Spinal cord (tissue), 10 donors: ENCODE results near the gene CHAF1B. TPM values are rescaled to one million over a fixed set of nuclear protein-coding genes. Genes with fewer than 3 reads are reported as not detected.

Source experiments
- DNase-seq, 6 donors: peaks; one replicate each; pipeline versions ENCODE4 v3.0.0 to v3.0.0-alpha.2; 2013 to 2015; ENCODE audit warnings: low spot score in 6 of 6, low read depth in 4 of 6
- H3K27ac ChIP-seq: one replicate; pipeline ENCODE4 v1.5.1; 2013; ENCODE audit warnings: low read depth, low read length, control low read depth
- H3K27me3 ChIP-seq: one replicate; pipeline ENCODE4 v1.6.1; 2013; ENCODE audit warnings: low read length; ENCODE audit not compliant: control insufficient read depth, insufficient read depth
- H3K36me3 ChIP-seq: one replicate; pipeline ENCODE4 v1.6.1; 2013; ENCODE audit warnings: low read length; ENCODE audit not compliant: control insufficient read depth, insufficient read depth
- H3K4me1 ChIP-seq: one replicate; pipeline ENCODE4 v1.6.1; 2013; ENCODE audit warnings: low read length; ENCODE audit not compliant: control insufficient read depth, insufficient read depth
- H3K4me3 ChIP-seq: one replicate; pipeline ENCODE4 v1.5.1; 2013; ENCODE audit warnings: low read depth, low read length, control low read depth
- H3K9me3 ChIP-seq: one replicate; pipeline ENCODE4 v1.6.1; 2013; ENCODE audit warnings: low read length; ENCODE audit not compliant: control insufficient read depth, insufficient read depth
- WGBS: methylation state at CpG from one replicate; pipeline ENCODE4 v1.1.5; 2013; ENCODE audit warnings: missing lambda C conversion rate; ENCODE audit not compliant: insufficient coverage; 5-methylcytosine and 5-hydroxymethylcytosine counted together
- polyA plus RNA-seq, 2 donors: library from polyadenylated mRNA; unstranded; fragments of 120-200 nt; gene quantifications; one replicate each; pipeline ENCODE4 v1.2.1, GENCODE V29; 2013; ENCODE audit not compliant: insufficient read length in 2 of 2
- total RNA-seq, 2 donors: library from RNA; depleted of rRNA in 1 of 2; stranded (reverse); fragments of 120-200 nt in 1 of 2; fragments of >200 nt in 1 of 2; gene quantifications; one replicate each; pipeline versions ENCODE4 v1.2.3 to v1.2.4, GENCODE V29; 2013 to 2014
- donor health status: healthy.

Gene CHAF1B
- total and polyA plus RNA-seq, 4 donors = 2.6 to 6.9 (median 4.8) TPM

DNA sequence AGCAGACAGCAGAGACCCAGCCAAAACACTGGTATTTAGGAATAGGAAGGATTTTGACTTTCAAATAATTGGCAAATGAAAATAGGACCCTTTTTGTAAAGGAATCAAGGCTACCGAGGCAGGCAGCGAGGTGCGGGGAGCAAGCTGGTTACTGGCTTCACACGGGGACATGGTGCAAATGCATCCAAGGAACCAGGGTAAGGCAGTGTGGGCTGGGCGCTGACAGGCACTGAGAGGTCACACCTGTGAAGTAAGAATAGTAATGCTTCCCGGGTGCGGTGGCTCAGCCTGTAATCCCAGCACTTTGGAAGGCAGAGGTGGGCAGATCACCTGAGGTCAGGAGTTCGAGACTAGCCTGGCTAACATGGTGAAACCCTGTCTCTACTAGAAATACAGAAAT lies 15.5 kb downstream of the CHAF1B start:
- Histone ChIP-seq H3K4me1 (no peaks in the 10 kb centered on the region), H3K36me3 (peaks cover 9% of the 10 kb centered on the region), H3K9me3 (no peaks in the 10 kb centered on the region), H3K27me3 (no peaks in the 10 kb centered on the region), H3K27ac (no peak overlapping the region), H3K4me3 (no peak overlapping the region)
- 93% methylated on average over 8 of the region's 8 CpGs for WGBS
- DNase-seq = no peak

DNA sequence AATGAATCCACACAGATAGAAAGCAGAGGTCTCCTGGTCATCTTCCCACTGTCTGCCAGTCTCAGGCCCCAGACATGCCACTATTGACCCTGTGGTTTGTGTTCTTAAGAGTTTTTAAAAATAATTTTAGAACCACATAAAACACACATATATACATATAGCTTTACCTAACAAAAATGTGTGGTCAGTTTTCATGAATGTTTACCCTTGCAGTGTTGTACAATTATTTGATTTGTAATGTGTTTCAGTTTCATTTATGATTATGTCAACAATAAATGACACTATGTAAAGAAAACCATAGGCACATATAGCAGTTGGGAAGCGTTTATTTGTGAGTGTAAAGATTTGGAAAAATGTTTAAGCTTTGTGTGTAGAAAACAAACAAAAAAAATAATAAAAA lies 17.1 kb downstream of the CHAF1B start:
- H3K36me3 ChIP-seq = peaks cover 9% of the 10 kb centered on the region
- no peak overlapping the region for H3K27ac ChIP-seq
- WGBS = no CpG with 5 or more reads among the region's 1 CpG

DNA sequence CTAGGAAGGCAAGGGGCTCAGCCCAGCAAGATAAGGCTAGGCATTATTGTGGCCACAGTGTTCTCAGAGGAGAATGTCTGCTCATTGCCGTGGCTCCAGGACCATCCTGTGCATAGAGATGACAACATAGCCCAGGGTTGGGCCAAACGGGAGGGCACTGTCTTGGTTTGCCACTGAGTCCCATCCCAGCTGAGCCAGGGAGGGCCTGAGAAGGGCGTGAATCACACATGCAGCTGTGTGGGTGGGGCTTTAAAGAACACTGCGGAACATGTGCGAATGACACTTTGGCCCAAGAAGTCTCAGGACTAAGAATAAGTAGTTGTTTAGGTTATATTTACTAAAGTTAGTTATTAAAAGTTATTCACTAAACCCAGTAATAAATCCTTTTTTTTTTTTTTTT lies 18.5 kb downstream of the CHAF1B start:
- H3K27me3 ChIP-seq = no peaks in the 10 kb centered on the region
- peaks cover 9% of the 10 kb centered on the region for H3K36me3 ChIP-seq
- no peak overlapping the region for H3K4me3 ChIP-seq
- 76% methylated on average over 2 of the region's 5 CpGs for WGBS
- H3K9me3 ChIP-seq = no peaks in the 10 kb centered on the region
- no peaks in the 10 kb centered on the region for H3K4me1 ChIP-seq
- no peak for DNase-seq
- no peak overlapping the region for H3K27ac ChIP-seq

More for the DNA sequence above, 17.1 kb downstream of the CHAF1B start:
- no peaks in the 10 kb centered on the region for H3K9me3 ChIP-seq
- no peak overlapping the region for H3K4me3 ChIP-seq
- no peaks in the 10 kb centered on the region for H3K4me1 ChIP-seq
- no peak for DNase-seq
- no peaks in the 10 kb centered on the region for H3K27me3 ChIP-seq

DNA sequence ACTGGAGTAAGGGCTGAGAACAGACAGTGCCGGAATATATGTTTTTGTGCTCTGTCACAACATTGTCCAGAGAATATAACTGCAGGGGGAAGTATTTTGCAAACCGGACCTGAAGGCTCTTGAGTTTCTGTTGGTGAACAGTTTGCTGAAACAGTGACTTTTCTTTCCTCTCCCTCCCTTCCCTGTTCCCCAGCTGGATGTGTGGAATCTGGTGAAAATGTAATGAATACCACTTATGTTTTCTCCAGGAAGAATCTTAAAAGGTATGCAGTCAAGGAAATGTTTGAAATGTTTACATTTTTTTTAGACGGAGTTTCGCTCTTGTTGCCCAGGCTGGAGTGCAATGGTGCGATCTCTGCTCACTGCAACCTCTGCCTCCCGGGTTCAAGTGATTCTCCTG lies 23.4 kb downstream of the CHAF1B start:
- Histone ChIP-seq H3K4me1 (no peaks in the 10 kb centered on the region), H3K36me3 (peaks cover 17% of the 10 kb centered on the region)
- no peak for DNase-seq

DNA sequence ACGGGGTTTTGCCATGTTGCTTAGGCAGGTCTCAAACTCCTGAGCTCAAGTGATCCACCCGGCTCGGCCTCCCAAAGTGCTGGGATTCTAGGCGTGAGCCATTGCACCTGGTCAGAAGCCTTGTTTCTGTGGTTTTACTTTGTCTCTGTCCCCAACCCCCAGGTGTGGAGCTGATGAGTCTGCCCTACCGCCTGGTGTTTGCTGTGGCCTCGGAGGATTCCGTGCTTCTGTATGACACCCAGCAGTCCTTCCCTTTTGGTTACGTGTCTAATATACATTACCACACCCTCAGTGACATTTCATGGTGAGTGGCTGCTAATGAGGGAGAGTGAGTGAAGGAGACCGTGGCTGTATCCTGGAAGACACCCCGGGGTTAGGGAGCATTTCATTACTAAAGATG lies 26.1 kb downstream of the CHAF1B start:
- H3K27me3 ChIP-seq = no peaks in the 10 kb centered on the region
- WGBS = 91% methylated on average over 4 of the region's 10 CpGs
- no peaks in the 10 kb centered on the region for H3K9me3 ChIP-seq
- no peak overlapping the region for H3K27ac ChIP-seq
- H3K4me3 ChIP-seq = no peak overlapping the region
- H3K36me3 ChIP-seq = peaks cover 26% of the 10 kb centered on the region
- H3K4me1 ChIP-seq = no peaks in the 10 kb centered on the region
- no peak for DNase-seq

More for the DNA sequence above, 23.4 kb downstream of the CHAF1B start:
- Histone ChIP-seq H3K27ac (no peak overlapping the region), H3K27me3 (no peaks in the 10 kb centered on the region), H3K4me3 (no peak overlapping the region), H3K9me3 (no peaks in the 10 kb centered on the region)
- WGBS = 100% methylated on average over 3 of the region's 6 CpGs

DNA sequence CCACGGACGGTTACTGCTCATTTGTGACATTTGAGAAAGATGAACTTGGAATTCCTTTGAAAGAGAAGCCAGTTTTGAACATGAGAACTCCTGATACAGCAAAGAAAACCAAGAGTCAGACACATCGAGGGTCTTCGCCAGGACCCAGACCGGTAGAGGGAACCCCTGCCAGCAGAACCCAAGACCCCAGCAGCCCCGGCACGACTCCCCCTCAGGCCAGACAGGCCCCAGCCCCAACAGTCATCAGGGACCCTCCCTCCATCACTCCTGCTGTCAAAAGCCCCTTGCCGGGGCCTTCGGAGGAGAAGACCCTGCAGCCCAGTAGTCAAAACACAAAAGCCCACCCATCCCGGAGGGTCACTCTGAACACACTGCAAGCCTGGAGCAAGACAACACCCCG lies 27.7 kb downstream of the CHAF1B start:
- Histone ChIP-seq H3K4me3 (no peak overlapping the region), H3K27me3 (no peaks in the 10 kb centered on the region), H3K4me1 (no peaks in the 10 kb centered on the region), H3K9me3 (no peaks in the 10 kb centered on the region), H3K27ac (no peak overlapping the region), H3K36me3 (peaks cover 28% of the 10 kb centered on the region)
- no peak for DNase-seq
- WGBS = 95% methylated on average over 10 of the region's 11 CpGs

DNA sequence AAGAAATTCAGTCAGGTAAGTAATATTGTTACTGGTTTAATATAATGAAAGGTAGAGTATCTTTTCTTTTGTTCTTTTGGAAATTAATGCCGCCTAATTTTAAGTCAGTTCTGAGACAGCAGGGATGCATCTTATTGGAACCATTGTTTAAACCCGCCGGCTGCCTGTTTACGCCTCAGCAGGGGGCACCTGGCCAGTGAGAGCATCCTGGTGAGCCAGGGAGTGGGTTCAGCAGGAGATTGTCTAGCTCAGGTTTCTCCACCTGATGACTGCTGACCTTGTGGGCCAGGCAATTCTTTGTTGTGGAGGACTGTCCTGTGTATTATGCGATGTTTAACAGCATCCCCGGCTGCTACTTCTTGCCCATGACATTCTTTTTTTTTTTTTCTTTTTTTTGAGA lies 30.2 kb downstream of the CHAF1B start:
- H3K27ac ChIP-seq = no peak overlapping the region
- DNase-seq = no peak
- H3K9me3 ChIP-seq = no peaks in the 10 kb centered on the region
- peaks cover 3% of the 10 kb centered on the region for H3K4me1 ChIP-seq
- H3K27me3 ChIP-seq = no peaks in the 10 kb centered on the region
- whole genome bisulfite sequencing = 89% methylated on average over 5 of the region's 6 CpGs
- H3K36me3 ChIP-seq = peaks cover 25% of the 10 kb centered on the region
- no peak overlapping the region for H3K4me3 ChIP-seq

DNA sequence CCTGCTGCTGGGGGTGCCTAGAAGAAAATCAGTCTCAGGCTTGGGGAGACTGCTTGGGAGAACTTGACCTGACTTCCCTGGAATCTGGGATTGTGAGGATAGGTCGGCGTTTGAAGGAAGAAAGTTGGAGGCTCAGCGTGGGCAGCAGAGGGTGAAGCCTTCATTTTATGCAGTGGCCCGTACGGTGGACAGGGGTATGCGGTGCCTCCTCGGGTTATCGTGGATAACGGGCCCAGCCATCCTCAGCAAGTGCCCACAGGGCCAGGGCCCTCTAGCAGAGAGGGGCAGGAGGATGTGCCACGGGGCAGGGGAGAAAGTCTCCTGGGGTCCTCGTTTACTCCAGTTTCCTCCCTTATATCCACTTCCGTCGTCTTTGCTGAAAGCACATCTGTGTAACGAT lies 34.0 kb downstream of the CHAF1B start:
- H3K9me3 ChIP-seq = no peaks in the 10 kb centered on the region
- DNase-seq = no peak
- H3K4me3 ChIP-seq = no peak overlapping the region
- H3K36me3 ChIP-seq = peaks cover 8% of the 10 kb centered on the region
- H3K27me3 ChIP-seq = no peaks in the 10 kb centered on the region
- 93% methylated on average over 11 of the region's 14 CpGs for WGBS
- no peak overlapping the region for H3K27ac ChIP-seq
- H3K4me1 ChIP-seq = peaks cover 3% of the 10 kb centered on the region

DNA sequence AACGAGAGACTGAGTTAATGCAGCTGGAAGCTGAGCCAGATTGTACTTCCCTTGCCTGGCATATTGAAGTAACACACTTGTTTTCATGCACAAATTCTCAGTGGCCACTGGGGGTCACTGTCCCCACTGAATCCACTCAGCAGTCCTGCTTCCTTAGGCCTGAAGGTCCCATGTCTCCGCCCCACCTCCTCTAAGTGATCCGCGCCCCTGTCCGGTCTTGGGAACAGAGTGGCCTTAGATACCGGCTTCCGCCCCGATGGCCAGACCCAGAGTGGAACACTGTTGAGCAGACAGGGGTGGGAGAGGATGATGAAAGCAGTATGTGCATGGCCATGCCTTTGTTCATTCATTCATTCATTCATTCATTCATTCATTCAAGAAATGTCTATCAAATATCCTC lies 34.8 kb downstream of the CHAF1B start:
- Histone ChIP-seq H3K4me3 (no peak overlapping the region), H3K36me3 (peaks cover 8% of the 10 kb centered on the region), H3K27ac (no peak overlapping the region), H3K27me3 (no peaks in the 10 kb centered on the region), H3K9me3 (no peaks in the 10 kb centered on the region), H3K4me1 (peaks cover 3% of the 10 kb centered on the region)
- WGBS = 0% methylated on average over 1 of the region's 8 CpGs
- peak; percentile 12 to 91 (median 62) for DNase-seq

DNA sequence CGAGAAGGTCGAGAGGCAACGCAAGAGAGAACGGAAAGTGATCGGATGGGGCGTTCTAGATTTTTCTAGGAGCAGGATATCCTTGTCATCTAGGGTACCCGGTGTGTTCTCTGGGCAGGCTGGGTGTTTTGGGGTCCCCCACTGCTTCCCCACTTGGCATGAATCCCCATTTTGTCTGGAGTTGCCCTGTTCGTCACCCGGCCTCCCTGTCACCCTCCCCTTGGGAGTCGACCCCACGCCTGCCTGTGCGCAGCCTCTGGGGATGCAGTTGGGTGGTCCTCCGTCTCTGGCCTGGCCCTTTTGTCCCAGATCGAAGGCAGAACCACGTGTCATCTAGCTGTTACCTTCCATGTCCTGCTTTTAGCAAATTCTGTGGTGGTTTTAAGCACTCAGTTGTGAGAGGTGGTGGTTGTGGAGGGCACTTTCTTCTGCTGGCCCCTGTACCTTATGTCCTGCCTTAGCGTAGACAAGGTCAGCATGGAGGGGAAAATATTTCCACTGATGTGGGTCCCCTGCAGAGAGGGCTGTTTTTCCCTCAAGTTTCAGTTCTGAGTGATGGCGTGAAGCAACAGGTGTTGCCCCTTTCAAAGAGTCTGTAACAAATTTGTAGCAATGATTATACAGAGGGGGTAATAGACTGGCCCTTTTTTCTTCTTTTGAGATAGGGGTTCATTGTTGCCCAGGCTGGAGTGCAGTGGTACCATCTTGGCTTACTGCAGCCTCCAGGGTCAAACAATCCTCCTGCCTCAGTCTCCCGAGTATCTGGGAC lies 35.6 kb downstream of the CHAF1B start:
- no peak overlapping the region for H3K4me3 ChIP-seq
- peaks cover 3% of the 10 kb centered on the region for H3K4me1 ChIP-seq
- H3K36me3 ChIP-seq = peaks cover 3% of the 10 kb centered on the region
- WGBS = 84% methylated on average over 18 of the region's 18 CpGs
- no peaks in the 10 kb centered on the region for H3K9me3 ChIP-seq
- no peak overlapping the region for H3K27ac ChIP-seq
- no peak for DNase-seq
- no peaks in the 10 kb centered on the region for H3K27me3 ChIP-seq
